Astrocyte (in vitro differentiated cells and primary cell): Measurements from ENCODE around the gene TRIM7.

Experiments used
- CTCF ChIP-seq: IDR thresholded peaks from 2 replicates; pipeline ENCODE4 v1.5.1; 2011; ENCODE audit warnings: low read depth, mild to moderate bottlenecking, inconsistent platforms, low read length, moderate library complexity; ENCODE audit not compliant: insufficient read depth
- EZH2 ChIP-seq: IDR thresholded peaks from 2 replicates; pipeline ENCODE4 v1.6.1; 2012; ENCODE audit warnings: mild to moderate bottlenecking, low read length, inconsistent platforms; ENCODE audit not compliant: insufficient read depth

- TF ChIP-seq CTCF (no peak), EZH2 (no peak)
Measured at GRCh38 chr5:181191526-181192336, 13.3 kb downstream of the TRIM7 start.
